HG03139 (cell line): ENCODE results near the gene TMEM255B.

Experiments
- ATAC-seq: cut with Tn5 transposase; IDR thresholded peaks from one replicate; pipeline ENCODE4 v1.9.1; 2021; ENCODE audit not compliant: unreplicated experiment

Gene TMEM255B

DNA sequence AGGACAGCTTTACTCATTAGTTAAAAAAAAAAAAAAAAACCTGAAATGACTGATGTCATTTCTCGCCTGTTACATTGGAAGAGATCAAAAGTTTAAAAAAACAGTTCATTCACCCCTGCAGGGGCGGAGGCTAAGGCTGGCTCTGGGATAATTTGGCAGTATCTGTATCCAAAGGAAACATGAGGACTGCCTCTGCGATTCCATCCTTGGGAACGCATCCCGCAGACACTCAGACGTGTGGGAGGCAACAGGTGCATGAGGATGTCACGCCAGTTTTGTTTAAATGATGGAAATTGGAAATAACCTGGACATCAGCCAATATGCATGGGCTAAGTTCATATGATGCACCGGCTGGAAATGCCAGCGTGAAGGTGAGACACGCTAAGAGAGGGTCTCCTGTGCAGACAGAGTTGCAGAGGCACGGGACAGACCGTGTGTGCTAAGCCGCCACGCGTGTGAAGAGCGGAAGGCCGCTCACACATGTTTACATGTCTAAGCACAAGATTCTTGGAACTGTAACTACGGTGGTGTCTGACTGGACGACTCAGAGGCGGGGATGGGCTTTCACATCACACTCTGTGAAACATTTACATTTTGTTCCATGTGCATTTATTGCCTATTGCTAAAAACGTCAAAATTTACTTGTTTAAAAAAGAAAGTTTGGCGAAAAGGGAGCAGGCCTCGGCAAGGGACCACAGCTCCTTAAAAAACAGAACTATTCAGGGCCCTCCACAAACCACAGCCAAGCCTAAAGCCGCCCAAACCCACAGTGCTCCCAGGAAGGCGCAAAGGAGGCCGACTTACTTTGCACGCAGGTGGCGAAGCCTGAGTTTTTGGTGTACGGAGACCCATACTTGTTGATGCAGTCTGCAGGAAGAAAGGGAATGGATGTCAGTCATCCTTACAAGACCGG lies 87.0 kb downstream of the TMEM255B start:
- no peak for ATAC-seq

GRCh38 chr13:113846636-113847318 lies 87.8 kb downstream of the TMEM255B start:
- ATAC-seq: no peak

- no peak for ATAC-seq
Observed at GRCh38 chr13:113848020-113848419, 89.0 kb downstream of the TMEM255B start.

DNA sequence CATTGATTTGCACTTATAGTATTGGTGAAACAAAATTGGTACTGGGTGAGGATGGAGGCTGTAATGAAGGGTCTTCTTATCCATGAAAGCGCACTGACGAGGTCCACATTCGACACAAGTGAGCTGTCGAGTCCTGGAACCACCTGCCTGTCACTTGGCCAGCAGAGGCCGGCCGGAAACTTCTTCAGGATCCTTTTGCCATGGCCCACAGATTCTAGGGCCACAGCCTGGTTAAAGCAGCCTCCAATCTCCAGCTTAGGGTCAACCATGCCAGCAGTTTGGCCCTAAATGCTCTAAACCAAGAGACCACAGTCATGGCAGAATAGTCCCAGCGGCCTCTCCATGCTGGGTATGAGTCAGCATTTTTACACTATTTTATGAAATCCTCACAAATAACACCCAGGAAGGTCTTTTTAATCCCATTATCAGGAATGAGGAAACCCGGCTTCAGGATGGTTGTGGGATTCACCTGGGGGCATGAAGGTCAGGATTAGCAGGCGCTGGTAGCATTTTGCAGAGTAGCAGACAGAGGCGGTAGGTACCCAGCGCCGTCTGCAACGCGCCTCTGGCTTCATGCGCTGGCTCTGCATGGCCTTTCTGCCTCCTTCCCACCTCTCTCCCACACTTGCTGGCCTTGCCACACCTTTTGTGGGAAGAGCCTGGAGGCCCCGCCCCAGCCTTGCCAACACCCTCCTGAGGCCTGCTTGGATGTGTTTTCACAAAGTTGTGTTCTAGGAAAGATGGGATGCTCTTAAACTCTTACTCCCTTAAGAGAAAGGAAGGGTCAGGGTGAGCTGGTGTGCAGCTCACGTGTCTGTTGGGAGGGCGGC lies 89.6 kb downstream of the TMEM255B start:
- no peak for ATAC-seq

- ATAC-seq: no peak
Observed at GRCh38 chr13:113849546-113849945, 90.5 kb downstream of the TMEM255B start.

DNA sequence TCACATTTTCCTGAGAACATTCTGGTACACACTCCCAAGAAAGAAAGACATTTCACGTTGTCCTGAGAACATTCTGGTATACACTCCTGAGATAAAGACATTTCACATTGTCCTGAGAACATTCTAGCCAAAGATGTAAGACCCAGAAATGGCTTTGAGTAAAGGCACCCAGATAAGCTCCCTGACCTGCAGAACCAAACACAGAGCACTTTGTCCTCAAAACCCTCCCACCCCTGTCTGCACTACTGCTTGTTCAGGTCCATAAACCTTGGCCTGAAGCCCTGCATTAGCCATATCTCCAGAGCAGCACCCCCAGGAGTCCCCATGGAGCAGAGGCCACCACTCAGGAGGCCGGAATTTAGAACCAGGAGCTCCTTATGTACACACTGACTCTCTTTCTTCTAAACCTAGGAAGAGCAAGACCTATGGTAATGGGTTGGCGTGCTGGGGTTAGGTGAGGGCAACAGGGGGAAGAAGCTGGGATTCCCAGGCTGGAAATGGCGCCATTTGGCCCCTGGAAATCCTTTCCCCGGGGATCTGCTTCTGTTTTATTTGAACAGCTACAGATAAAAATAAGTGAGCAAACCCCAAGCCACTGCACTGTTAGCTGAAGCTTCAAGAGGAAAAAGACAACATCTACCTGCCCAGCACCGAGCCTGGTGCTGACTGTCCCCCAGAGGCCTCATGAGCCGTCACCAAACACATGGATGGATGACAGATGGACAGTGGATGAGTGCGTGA lies 91.1 kb downstream of the TMEM255B start:
- no peak for ATAC-seq

- no peak for ATAC-seq
Observed at GRCh38 chr13:113850722-113851479, 91.9 kb downstream of the TMEM255B start.

DNA sequence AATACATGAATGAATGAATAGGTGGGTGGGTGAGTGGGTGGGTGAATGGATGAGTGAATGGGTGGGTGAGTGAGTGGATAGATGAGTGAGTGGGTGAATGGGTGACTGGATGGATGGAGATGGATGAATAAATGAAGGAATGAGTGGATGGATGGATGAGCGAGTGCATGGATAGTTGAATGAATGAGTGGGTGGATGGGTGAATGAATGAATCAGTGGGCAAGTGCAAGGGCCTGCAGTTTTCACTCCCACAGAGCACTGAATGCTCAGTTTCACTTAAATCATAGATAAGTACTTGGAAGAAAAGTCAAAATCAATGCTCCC lies 92.4 kb downstream of the TMEM255B start:
- no peak for ATAC-seq

DNA sequence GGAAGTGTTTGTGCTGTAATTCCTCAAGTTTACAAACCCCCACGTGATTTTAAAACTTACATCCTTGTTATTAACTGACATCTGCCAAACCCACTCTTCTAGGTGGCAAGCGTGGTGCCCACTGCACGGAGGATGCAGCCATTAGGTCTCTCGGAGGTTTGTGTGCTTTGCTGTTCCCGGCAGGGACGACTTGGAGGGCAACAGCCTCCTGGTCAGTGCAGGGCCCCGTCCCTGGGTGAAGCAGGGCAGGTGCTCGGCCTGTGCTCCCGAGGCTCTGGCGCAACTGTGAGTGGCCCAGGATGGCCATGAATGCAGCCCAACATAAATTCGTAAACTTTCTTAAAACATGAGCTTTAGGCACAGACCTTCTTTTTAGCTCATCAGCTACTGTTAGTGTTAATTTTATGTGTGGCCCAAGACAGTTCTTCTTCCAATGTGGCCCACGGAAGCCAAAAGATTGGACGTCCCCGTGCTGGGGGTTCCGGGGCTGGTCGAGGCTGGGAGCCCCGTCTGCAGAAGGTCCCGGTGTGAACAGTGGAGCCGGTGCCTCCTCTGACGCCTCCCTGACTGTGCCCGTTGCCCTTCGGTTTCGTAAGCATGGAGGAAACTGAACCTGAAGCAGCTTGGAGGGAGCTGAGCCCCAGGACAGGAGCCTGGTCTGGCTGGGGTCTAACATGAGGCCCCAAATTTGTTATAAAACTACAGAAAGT lies 93.0 kb downstream of the TMEM255B start:
- ATAC-seq: no peak

DNA sequence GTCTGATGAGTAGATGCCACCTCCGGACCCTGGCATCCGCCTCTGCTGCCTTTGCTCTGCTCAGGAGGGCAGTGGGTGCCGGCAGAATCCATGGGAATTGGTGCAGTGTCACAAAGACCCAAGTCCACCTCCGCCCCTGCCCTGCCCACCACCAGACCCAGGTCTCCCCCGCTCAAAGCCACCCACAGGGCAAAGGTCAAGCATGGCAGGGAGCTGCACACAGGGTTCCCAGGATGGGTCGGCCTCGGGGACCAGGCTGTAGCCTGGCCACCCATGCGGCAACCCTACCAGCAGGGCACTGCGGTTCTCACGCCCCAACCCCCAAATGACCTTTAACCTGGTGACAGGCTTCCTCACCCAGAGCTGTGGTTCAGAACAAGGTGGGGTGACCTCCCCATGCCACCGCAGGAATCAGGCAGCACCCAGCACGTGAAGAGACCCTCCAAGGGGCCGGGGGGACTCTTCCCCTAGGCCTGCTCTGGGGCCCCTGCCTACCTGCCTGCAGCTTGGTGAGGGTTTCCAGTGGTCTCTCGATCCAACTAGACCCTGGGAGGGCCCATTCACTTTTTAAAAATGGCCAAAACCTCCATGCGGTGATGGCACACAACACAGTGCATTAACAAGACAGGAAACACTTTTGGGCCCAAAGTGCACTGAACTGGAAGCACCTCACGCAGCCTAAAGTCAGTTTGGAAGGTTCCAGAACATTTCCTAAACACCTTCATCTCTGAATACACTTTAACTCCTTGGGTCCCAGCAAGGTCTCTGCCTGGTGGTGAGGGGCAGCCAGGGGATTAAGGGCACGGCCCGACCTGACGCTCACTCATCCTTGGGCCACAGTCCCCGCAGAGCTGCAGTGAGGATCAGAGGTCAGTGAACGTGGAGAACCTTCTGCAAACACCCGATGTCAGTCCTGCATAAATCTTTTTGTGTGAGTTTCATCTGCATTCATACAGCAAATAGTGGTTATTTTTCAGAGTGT lies 93.8 kb downstream of the TMEM255B start:
- no peak for ATAC-seq

DNA sequence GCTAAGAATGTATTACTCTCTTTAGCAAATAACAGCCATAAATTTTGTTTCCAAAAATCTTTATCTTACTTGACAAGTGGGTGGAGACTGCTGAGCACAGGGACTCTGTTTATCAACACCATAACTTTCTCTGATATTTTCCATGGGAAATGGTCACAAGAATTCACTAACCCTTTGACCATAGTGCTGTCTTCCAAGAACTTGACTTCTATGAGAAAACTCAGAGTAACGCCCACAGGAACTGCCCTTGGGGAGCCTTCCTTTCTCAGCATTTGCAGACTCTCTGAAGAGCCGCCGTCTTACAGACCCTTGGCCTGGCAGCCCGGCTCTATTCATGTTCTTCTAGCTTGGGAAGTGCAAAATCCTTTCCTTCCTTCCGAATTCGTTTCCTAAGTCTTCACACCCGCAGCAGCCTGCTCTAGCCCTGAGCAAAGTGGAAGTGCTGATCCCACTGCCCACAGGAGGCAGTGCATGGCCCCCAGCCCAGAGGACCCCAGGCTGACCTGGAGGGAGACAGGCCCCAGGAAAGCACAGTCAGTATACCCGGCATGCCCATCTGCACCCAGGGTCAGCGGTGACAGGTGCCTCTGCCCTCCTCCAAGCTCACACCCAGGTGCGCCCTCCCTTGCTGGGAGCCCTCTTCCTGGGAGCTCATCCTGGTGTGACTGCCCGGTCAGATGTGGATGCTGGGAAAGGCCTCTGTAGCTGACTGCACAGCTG lies 94.7 kb downstream of the TMEM255B start:
- no peak for ATAC-seq

- no peak for ATAC-seq
Observed at GRCh38 chr13:113854238-113855011, 95.4 kb downstream of the TMEM255B start.

DNA sequence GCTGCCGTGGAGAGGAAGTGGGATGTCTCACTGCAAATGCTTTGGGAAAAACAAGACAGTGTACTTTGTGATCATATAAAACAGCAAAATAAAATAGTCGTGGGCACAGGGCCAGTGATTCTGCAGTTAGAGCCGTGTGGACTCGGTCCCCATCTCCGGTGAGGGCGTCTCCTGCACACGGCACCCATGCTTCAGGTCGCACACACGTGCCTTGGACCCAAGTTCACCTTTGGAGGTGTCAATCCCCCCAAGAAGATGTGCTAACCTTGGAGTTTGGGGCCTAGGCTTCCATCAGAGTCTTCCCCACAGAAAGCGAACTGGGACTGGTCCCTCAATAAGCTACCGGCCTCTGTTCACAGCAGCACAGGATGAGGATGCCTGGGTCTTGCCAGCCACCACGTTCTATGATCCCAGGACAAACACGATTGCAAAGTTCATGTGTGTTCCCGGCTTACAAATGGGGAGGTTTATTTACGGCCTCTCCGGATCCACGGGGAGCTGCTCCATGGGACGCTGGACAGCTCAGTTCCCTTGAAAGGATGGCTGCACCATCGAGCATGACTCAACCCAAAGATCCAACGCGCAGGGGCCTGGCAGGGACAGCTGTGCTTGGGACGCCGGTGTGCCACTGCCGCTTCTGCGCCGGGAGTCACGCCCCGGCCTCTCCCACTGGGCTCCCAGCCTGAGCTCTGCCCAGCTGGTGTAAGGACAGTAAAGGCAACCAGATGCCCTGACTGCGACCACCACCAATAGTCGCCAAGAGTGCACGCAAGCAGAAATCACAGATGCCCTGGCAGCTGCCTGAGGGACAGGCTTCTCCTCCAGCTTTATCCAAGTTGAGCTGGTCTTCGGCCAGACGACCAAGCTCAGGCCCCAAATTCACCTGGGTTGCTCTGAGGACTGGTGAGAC lies 96.2 kb downstream of the TMEM255B start:
- ATAC-seq: no peak

GRCh38 chr13:113855931-113856715 lies 97.1 kb downstream of the TMEM255B start:
- no peak for ATAC-seq

GRCh38 chr13:113856716-113857065 lies 97.7 kb downstream of the TMEM255B start:
- ATAC-seq: no peak
